Endothelial cell of umbilical vein (primary cell): ENCODE data around the gene SQOR. TPM values are rescaled to one million over a fixed set of nuclear protein-coding genes. Genes with fewer than 3 reads are reported as not detected.

Source experiments
- BruUV-seq: library from RNA; stranded (reverse); fragments of 400-500 nt; replicated peaks from 2 replicates; lab custom pipeline; 2021; lab: Mats Ljungman, UMichigan
- CTCF ChIA-PET: fragments of 300-600, 350-600 bp; sonication (Branson Sonifier 250); formaldehyde crosslinking; loops from one replicate; lab custom pipeline; 2021; ENCODE audit warnings: antibody characterized with exemption, inconsistent platforms; lab: Charles Lee
- POLR2A ChIA-PET: fragments of 300-600, 350-600 bp; sonication (Branson Sonifier 250); formaldehyde crosslinking; loops from one replicate; lab custom pipeline; 2021; ENCODE audit warnings: antibody characterized with exemption, inconsistent platforms; lab: Charles Lee
- DNase-seq: peaks from one replicate; pipeline ENCODE4 v3.0.0-alpha.2; 2011; ENCODE audit warnings: low read depth, low spot score
- FAIRE-seq: peaks from 2 replicates; lab custom pipeline; 2011; peaks lifted over from hg19 to GRCh38; lab: Jason Lieb, UNC
- H2AFZ ChIP-seq: 2 replicates; pipeline ENCODE4 v1.6.0; 2012; ENCODE audit warnings: low read depth, low read length, control low read depth, inconsistent platforms
- H3K27ac ChIP-seq: 2 replicates; pipeline ENCODE4 v1.5.1; 2011; ENCODE audit warnings: low read depth, mild to moderate bottlenecking, control low read depth, low read length, moderate library complexity; ENCODE audit not compliant: insufficient read depth
- H3K27me3 ChIP-seq, 2 experiments: 2 replicates each; pipeline versions ENCODE4 v1.6.0 to v1.6.1; 2011; ENCODE audit warnings: low read length in 2 of 2, mixed read lengths in 1 of 2; ENCODE audit not compliant: control insufficient read depth in 2 of 2, insufficient read depth in 2 of 2
- H3K36me3 ChIP-seq, 2 experiments: 2 replicates in 1 of 2; 3 replicates in 1 of 2; pipeline ENCODE4 v1.5.1; 2011; ENCODE audit warnings: low read length in 2 of 2, mild to moderate bottlenecking in 1 of 2, moderate library complexity in 1 of 2; ENCODE audit not compliant: control insufficient read depth in 2 of 2, insufficient read depth in 2 of 2; ENCODE audit errors: extremely low read depth in 1 of 2
- H3K4me1 ChIP-seq: 3 replicates; pipeline ENCODE4 v1.5.1; 2011; ENCODE audit warnings: mild to moderate bottlenecking, low read length; ENCODE audit not compliant: control insufficient read depth, insufficient read depth; ENCODE audit errors: extremely low read depth
- H3K4me2 ChIP-seq: 2 replicates; pipeline ENCODE4 v1.6.1; 2011; ENCODE audit warnings: low read length, control low read depth, mixed read lengths; ENCODE audit not compliant: insufficient read depth
- H3K4me3 ChIP-seq, 3 experiments: fragments of 200-600 bp in 1 of 3; sonication (generic), shearing (Covaris generic) in 1 of 3; replicated peaks in 1 of 3; 2 replicates each; pipeline ENCODE4 v1.5.1; 2011 to 2016; ENCODE audit warnings: control low read depth in 3 of 3, low read length in 3 of 3, mild to moderate bottlenecking in 2 of 3, inconsistent platforms in 1 of 3, low read depth in 1 of 3, moderate library complexity in 1 of 3; ENCODE audit not compliant: insufficient read depth in 1 of 3
- H3K79me2 ChIP-seq: 2 replicates; pipeline ENCODE4 v1.6.0; 2012; ENCODE audit warnings: low read length, inconsistent platforms; ENCODE audit not compliant: control insufficient read depth, insufficient read depth
- H3K9ac ChIP-seq: replicated peaks from 2 replicates; pipeline ENCODE3; 2011; ENCODE audit warnings: low read length, control low read depth; ENCODE audit not compliant: insufficient read depth; ENCODE audit errors: extremely low read depth
- H3K9me1 ChIP-seq: replicated peaks from 3 replicates; pipeline ENCODE4 v1.6.0; 2011; ENCODE audit warnings: mild to moderate bottlenecking, low read length; ENCODE audit not compliant: control insufficient read depth, insufficient read depth; ENCODE audit errors: extremely low read depth
- H3K9me3 ChIP-seq: replicated peaks from 2 replicates; pipeline ENCODE4 v1.5.1; 2012; ENCODE audit warnings: low read length, inconsistent platforms; ENCODE audit not compliant: control insufficient read depth, insufficient read depth
- H4K20me1 ChIP-seq: replicated peaks from 2 replicates; pipeline ENCODE3; 2011; ENCODE audit warnings: mild to moderate bottlenecking, low read length; ENCODE audit not compliant: control insufficient read depth, insufficient read depth; ENCODE audit errors: extremely low read depth
- EZH2 ChIP-seq: IDR thresholded peaks from 2 replicates; pipeline ENCODE4 v1.6.1; 2012; ENCODE audit warnings: borderline replicate concordance, low read depth, mild to moderate bottlenecking, moderate library complexity, low read length, inconsistent platforms; ENCODE audit not compliant: severe bottlenecking
- FOS ChIP-seq: IDR thresholded peaks from 2 replicates; pipeline ENCODE4 v1.6.1; 2011; ENCODE audit warnings: mild to moderate bottlenecking, low read length, moderate library complexity, borderline replicate concordance; ENCODE audit not compliant: insufficient read depth
- GATA2 ChIP-seq: IDR thresholded peaks from 2 replicates; pipeline ENCODE4 v1.7.0; 2011; ENCODE audit warnings: low read depth, mild to moderate bottlenecking, moderate library complexity, mixed read lengths, low read length; ENCODE audit not compliant: insufficient read length, insufficient read depth
- JUN ChIP-seq: IDR thresholded peaks from 2 replicates; pipeline ENCODE4 v1.6.1; 2011; ENCODE audit warnings: borderline replicate concordance, low read depth; ENCODE audit not compliant: insufficient read length, insufficient read depth
- MYC ChIP-seq: IDR thresholded peaks from one replicate; pipeline ENCODE4 v1.6.1; 2011; ENCODE audit warnings: mild to moderate bottlenecking, low read depth, low read length
- POLR2A ChIP-seq: IDR thresholded peaks from 2 replicates; pipeline ENCODE4 v1.6.1; 2012; ENCODE audit warnings: low read depth, mild to moderate bottlenecking, control low read depth, low read length
- POLR2AphosphoS5 ChIP-seq: IDR thresholded peaks from 2 replicates; pipeline ENCODE4 v1.6.1; 2012; ENCODE audit warnings: low read depth, mild to moderate bottlenecking, control low read depth, low read length, moderate library complexity; ENCODE audit not compliant: insufficient read depth
- dilution Hi-C: fragments of 300-500 bp; cut with MboI; formaldehyde crosslinking; loops from one replicate; pipeline ENCODE4 v1.15.0; 2019; ENCODE audit warnings: low sequenced_read_pairs; ENCODE audit not compliant: extremely low pct_ligation_motif_present
- intact Hi-C: fragments of 100-400 bp; cut with micrococcal nuclease; formaldehyde crosslinking; loops from one replicate; pipeline ENCODE4 v1.10.0; 2022
- polyA plus RNA-seq, 4 experiments: library from polyadenylated mRNA; depleted of rRNA in 3 of 4; stranded (reverse) in 3 of 4; unstranded in 1 of 4; fragments of >200 nt; gene quantifications; 2 replicates each; pipeline versions ENCODE4 v1.2.1 to v1.2.3, GENCODE V29; 2011 to 2012; ENCODE audit warnings: missing spikeins in 1 of 4
- total RNA-seq: library from RNA; stranded (reverse); gene quantifications from 2 replicates; pipeline ENCODE4 v1.2.3, GENCODE V29; 2021
- TF ChIP-seq, protein P1 (sequence below): IDR thresholded peaks from 2 replicates; pipeline ENCODE4 v1.6.1; 2011; ENCODE audit not compliant: insufficient read depth, insufficient read length
- TF ChIP-seq, protein P2 (sequence below), 2 donors: IDR thresholded peaks; 1 replicate in 1 of 2; 2 replicates in 1 of 2; pipeline ENCODE4 v1.5.1; 2011; ENCODE audit warnings: low read length in 2 of 2, mild to moderate bottlenecking in 2 of 2, moderate library complexity in 2 of 2, control low read depth in 1 of 2, inconsistent platforms in 1 of 2, low read depth in 1 of 2; ENCODE audit not compliant: insufficient read depth in 1 of 2; ENCODE audit errors: extremely low read depth in 1 of 2

SQOR gene
- total and polyA plus RNA-seq, 2 donors (not counting 3 experiments of a cell fraction or from before 2014, with no cell fraction given): 12.9 to 17.9 TPM

DNA sequence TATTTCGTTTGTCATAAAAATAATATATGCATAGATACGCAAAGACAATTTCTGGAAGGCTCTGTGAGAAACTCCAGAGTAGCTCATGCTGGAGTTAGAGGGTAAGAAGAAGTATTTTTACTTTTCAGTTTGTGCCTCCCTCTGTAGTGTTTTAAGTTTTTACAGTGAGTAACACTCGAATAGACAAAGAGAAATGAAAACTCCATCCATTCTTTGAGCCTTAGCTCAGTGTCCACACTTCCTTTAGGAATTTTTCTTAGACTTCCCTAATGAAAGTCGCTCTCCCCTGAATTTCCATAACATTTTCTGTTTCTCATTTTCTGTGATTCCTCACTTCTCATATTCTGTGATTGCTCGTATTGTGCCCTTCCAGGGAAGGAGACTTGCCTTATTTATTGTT lies 45.6 kb upstream of the SQOR start:
- Histone ChIP-seq H3K4me1 (peaks cover 30% of the 10 kb centered on the region), H3K9me1 (no peaks in the 10 kb centered on the region), H3K4me2 (peak overlapping the region; percentile 97), H3K79me2 (peaks cover 46% of the 10 kb centered on the region), H3K36me3 (no peaks in the 10 kb centered on the region), H3K4me3 (no peak overlapping the region), H3K9me3 (no peaks in the 10 kb centered on the region), H3K9ac (no peak overlapping the region), H2AFZ (no peak overlapping the region), H4K20me1 (no peaks in the 10 kb centered on the region), H3K27ac (no peak overlapping the region), H3K27me3 (no peaks in the 10 kb centered on the region)
- dilution Hi-C loops: no loop called here
- DNase-seq: no peak
- intact Hi-C loops: no loop called here
- TF ChIP-seq MYC: no peak
- no peak for TF ChIP-seq POLR2AphosphoS5
- FAIRE-seq: no peak
- BruUV-seq: no TSS peak
- CTCF ChIA-PET: interaction anchor here (0.7 to 6.0 kb wide), 7 partner anchors 15 to 159 kb away, joined by 3 to 47 read pairs (median 6); no protein-coding TSS in a partner anchor
- POLR2A ChIA-PET: no interaction called here

DNA sequence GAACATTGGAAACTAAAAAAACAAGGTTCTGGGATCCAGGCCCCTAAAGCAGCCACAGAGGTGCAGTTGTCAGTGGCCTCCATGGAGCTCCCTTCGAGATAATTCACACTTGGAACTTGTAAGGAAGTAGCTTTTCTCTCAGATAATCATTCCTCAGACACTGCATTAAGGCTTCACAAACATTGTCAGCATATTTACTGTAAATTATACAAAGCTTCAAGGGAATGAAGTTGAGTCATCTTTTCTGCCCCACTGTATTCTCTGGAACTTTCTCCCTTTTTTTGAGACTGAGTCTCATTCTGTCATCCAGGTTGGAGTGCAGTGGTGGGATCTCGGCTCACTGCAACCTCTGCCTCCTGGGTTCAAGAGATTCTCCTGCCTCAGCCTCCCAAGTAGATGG lies 40.5 kb upstream of the SQOR start:
- TF ChIP-seq GATA2 (no peak), FOS (no peak), MYC (no peak), POLR2A (no peak), POLR2AphosphoS5 (no peak), JUN (no peak), EZH2 (no peak)
- TF ChIP-seq, protein P1, sequence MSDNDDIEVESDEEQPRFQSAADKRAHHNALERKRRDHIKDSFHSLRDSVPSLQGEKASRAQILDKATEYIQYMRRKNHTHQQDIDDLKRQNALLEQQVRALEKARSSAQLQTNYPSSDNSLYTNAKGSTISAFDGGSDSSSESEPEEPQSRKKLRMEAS: no peak
- TF ChIP-seq, protein P2, sequence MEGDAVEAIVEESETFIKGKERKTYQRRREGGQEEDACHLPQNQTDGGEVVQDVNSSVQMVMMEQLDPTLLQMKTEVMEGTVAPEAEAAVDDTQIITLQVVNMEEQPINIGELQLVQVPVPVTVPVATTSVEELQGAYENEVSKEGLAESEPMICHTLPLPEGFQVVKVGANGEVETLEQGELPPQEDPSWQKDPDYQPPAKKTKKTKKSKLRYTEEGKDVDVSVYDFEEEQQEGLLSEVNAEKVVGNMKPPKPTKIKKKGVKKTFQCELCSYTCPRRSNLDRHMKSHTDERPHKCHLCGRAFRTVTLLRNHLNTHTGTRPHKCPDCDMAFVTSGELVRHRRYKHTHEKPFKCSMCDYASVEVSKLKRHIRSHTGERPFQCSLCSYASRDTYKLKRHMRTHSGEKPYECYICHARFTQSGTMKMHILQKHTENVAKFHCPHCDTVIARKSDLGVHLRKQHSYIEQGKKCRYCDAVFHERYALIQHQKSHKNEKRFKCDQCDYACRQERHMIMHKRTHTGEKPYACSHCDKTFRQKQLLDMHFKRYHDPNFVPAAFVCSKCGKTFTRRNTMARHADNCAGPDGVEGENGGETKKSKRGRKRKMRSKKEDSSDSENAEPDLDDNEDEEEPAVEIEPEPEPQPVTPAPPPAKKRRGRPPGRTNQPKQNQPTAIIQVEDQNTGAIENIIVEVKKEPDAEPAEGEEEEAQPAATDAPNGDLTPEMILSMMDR (IDR thresholded peaks at IDR 0.05; ENCODE audit: extremely low read depth in 1 of 2, insufficient read depth in 1 of 2, low read depth in 1 of 2, low read length in 2 of 2): no peak
- Histone ChIP-seq H3K79me2 (peaks cover 46% of the 10 kb centered on the region), H3K9me1 (no peaks in the 10 kb centered on the region), H3K27ac (no peak overlapping the region), H3K4me2 (no peak overlapping the region), H3K27me3 (no peaks in the 10 kb centered on the region), H3K9me3 (no peaks in the 10 kb centered on the region), H2AFZ (no peak overlapping the region), H3K9ac (no peak overlapping the region), H3K4me3 (no peak overlapping the region), H4K20me1 (no peaks in the 10 kb centered on the region), H3K4me1 (peaks cover 12% of the 10 kb centered on the region), H3K36me3 (no peaks in the 10 kb centered on the region)
- CTCF ChIA-PET: interaction anchor here (0.7 to 2.7 kb wide), 4 partner anchors 17 to 137 kb away, joined by 3 to 17 read pairs (median 4); no protein-coding TSS in a partner anchor
- FAIRE-seq (no peak), DNase-seq (no peak)
- POLR2A ChIA-PET: no interaction called here
- no TSS peak for BruUV-seq
- intact Hi-C loops: no loop called here
- dilution Hi-C loops: no loop called here
